ENCODE measurements around the gene CBFB.

DNA sequence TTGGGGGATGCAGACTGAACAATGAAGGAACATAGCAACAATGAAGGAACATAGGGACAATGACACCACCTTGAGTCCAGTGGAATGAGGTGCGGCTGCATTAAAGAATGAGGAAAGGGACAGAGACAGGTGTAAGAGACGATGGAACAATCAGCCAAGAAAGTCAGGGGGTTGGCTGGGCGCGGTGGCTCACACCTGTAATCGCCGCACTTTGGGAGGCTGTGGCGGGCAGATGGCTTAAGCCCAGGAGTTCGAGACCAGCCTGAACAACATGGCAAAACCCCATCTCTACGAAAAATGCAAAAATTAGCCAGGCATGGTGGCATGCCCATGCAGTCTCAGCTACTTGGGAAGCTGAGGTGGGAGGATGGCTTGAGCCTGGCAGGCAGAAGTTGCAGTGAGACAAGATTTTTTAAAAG, 13.6 kb upstream of the CBFB start:
- TF ChIP-seq GATA2 (IDR thresholded peaks at IDR 0.05; ENCODE audit: low read depth, low read length) (no peak), GATA3 (IDR thresholded peaks at IDR 0.05; ENCODE audit: low read depth, low read length) (no peak)
